ENCODE data around the gene DUSP22.

The DUSP22 gene

DNA sequence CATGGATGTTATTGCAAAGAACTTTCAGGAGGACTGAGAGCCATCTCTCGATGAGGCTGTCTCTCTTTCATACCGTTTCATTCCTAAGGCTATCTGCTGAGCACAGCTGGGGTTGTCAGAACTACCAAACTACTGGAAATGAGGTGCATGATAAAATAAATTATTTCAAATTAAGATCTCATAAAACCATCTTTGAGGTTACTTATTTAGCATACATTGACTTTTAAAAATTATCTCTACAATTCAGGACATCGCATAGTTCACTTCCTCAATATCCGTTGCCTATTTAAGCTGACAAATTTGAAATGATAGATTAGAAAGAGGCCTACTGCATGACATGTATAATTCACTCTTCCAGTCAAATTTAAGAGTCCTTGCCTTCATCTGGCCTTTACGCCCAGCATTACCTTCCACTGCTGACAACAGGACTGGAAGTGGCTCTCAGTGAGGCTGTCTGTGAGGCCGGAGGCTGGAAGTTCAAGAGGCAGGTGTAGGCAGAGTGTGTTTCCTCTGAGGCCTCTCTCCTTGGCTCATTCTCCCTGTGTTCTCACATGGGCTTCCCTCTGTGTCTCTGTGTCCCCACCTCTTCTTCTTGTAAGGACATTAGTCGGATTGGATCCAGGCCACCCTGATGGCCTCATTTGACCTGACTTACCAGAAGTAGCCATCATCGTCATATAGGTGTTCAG lies 12.8 kb upstream of the DUSP22 start:
- Histone ChIP-seq H3K4me2 (ENCODE audit: low read length) (no peak overlapping the region), H3K36me3 (ENCODE audit: control insufficient read depth in 1 of 2, insufficient read depth in 2 of 2, low read length in 2 of 2) (no peaks in the 10 kb centered on the region), H3K27me3 (ENCODE audit: insufficient read depth, low read length) (no peaks in the 10 kb centered on the region), H4K8ac (ENCODE audit: low read depth, low read length) (no peak overlapping the region), H3K23ac (ENCODE audit: low read length) (no peak overlapping the region), H2AK5ac (ENCODE audit: low read length) (no peak overlapping the region), H3K9me3 (ENCODE audit: insufficient read depth, low read depth, low read length) (peaks cover 26% of the 10 kb centered on the region), H2BK120ac (ENCODE audit: insufficient read depth, low read length, poor library complexity) (no peak overlapping the region), H3K79me1 (ENCODE audit: low read length) (no peaks in the 10 kb centered on the region), H3K79me2 (ENCODE audit: control insufficient read depth, insufficient read depth, low read length, poor library complexity) (no peaks in the 10 kb centered on the region), H3K14ac (ENCODE audit: low read length) (no peak overlapping the region), H2AFZ (ENCODE audit: insufficient read depth, low read length, poor library complexity) (no peak overlapping the region), H3K4ac (ENCODE audit: low read depth, low read length) (no peak overlapping the region), H4K12ac (ENCODE audit: low read depth, low read length) (no peak overlapping the region), H3K27ac (ENCODE audit: low read depth, low read length) (no peak overlapping the region), H2BK12ac (ENCODE audit: low read length) (no peak overlapping the region), H3K18ac (ENCODE audit: low read length) (no peak overlapping the region), H4K91ac (ENCODE audit: low read depth, low read length) (no peak overlapping the region), H3K9ac (ENCODE audit: low read length) (no peak overlapping the region), H3K4me1 (ENCODE audit: control insufficient read depth in 1 of 2, insufficient read depth in 2 of 2, low read length in 2 of 2) (no peaks in the 10 kb centered on the region), H2BK5ac (ENCODE audit: low read depth, low read length, poor library complexity) (no peak overlapping the region), H3K4me3 (ENCODE audit: low read depth, low read length) (no peak overlapping the region)
- DNase-seq, result no peak
- no CpG with 5 or more reads among the region's 8 CpGs for WGBS (ENCODE audit: extremely low coverage, insufficient coverage, insufficient read length)

DNA sequence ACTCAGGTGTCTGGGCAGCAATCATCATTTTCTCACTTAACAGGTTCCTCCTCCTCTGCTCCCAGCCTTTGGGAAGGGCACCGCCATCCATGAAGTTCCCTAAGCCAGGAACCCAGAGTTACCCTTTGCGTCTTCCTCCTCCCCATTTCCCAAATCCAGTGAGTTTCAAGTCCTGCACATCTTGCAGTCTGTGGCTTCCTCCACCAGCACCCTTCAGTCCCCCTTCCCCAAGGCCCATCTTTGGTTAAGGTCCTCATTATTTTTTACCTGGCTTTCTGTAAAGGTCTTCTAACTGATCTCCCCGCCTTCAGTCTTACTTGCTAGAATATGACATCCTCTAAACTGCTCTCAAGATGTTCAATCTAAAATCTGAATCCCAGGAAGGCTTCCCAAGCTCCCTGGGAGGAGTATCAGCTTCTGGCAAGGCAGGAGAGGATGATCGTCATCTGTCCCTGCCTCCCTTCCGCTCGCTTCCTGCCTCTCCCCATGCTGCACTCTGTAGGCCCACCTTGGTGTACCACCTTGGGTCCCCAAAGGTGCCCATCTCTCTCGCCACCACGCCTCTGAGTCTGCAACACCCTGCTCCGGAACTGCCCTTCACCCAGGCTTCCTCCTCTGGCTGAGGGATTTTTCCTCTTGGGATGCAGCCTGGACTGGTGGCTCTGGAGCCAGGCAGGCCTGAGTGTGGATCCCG lies 11.4 kb upstream of the DUSP22 start:
- no peak overlapping the region for H4K8ac ChIP-seq (ENCODE audit: low read depth, low read length)
- peaks cover 26% of the 10 kb centered on the region for H3K9me3 ChIP-seq (ENCODE audit: insufficient read depth, low read depth, low read length)
- no peak overlapping the region for H4K91ac ChIP-seq (ENCODE audit: low read depth, low read length)
- H3K4me2 ChIP-seq (ENCODE audit: low read length), result no peak overlapping the region
- no peak overlapping the region for H3K4me3 ChIP-seq (ENCODE audit: low read depth, low read length)
- no peak overlapping the region for H3K18ac ChIP-seq (ENCODE audit: low read length)
- no peaks in the 10 kb centered on the region for H3K4me1 ChIP-seq (ENCODE audit: control insufficient read depth in 1 of 2, insufficient read depth in 2 of 2, low read length in 2 of 2)
- DNase-seq, result no peak
- H2AK5ac ChIP-seq (ENCODE audit: low read length), result no peak overlapping the region
- no peak overlapping the region for H2BK12ac ChIP-seq (ENCODE audit: low read length)
- H4K12ac ChIP-seq (ENCODE audit: low read depth, low read length), result no peak overlapping the region
- no peaks in the 10 kb centered on the region for H3K79me1 ChIP-seq (ENCODE audit: low read length)
- WGBS (ENCODE audit: extremely low coverage, insufficient coverage, insufficient read length), result no CpG with 5 or more reads among the region's 10 CpGs
- H3K9ac ChIP-seq (ENCODE audit: low read length), result no peak overlapping the region
- H2BK120ac ChIP-seq (ENCODE audit: insufficient read depth, low read length, poor library complexity), result no peak overlapping the region
- no peak overlapping the region for H3K27ac ChIP-seq (ENCODE audit: low read depth, low read length)
- no peak overlapping the region for H3K14ac ChIP-seq (ENCODE audit: low read length)
- H2AFZ ChIP-seq (ENCODE audit: insufficient read depth, low read length, poor library complexity), result no peak overlapping the region
- H3K36me3 ChIP-seq (ENCODE audit: control insufficient read depth in 1 of 2, insufficient read depth in 2 of 2, low read length in 2 of 2), result no peaks in the 10 kb centered on the region
- no peak overlapping the region for H3K23ac ChIP-seq (ENCODE audit: low read length)
- no peaks in the 10 kb centered on the region for H3K79me2 ChIP-seq (ENCODE audit: control insufficient read depth, insufficient read depth, low read length, poor library complexity)
- no peak overlapping the region for H2BK5ac ChIP-seq (ENCODE audit: low read depth, low read length, poor library complexity)
- H3K27me3 ChIP-seq (ENCODE audit: insufficient read depth, low read length), result no peaks in the 10 kb centered on the region
- no peak overlapping the region for H3K4ac ChIP-seq (ENCODE audit: low read depth, low read length)

DNA sequence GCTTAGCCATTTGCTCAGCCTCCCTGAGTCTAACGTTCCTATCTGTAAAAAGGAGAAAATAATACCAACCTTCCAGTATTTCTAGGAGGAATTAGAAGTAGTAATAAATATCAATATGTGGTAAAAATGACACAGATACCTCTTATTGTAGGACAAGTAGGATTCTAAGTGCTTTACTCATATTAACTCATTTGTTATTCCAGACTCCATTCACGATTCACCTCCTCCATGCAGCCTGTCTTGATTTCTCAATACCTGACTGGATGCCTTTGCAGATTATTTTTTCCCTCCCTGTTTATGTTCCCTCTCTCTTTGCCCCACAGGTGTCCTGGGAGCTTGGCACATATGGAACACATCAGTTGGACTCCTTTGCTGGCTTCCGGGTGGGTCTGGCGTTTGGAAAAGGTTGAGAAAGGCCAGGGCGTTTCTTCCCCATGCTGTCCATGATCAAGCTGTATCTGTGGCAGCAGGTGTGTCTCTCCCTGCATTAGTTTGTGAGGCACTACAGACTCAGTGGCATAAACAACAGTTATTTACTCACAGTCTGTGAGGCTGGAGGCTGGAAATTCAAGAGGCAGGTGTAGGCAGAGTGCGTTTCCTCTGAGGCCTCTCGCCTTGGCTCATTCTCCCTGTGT lies 10.7 kb upstream of the DUSP22 start:
- no peak overlapping the region for H3K4me3 ChIP-seq (ENCODE audit: low read depth, low read length)
- H3K4me1 ChIP-seq (ENCODE audit: control insufficient read depth in 1 of 2, insufficient read depth in 2 of 2, low read length in 2 of 2), result no peaks in the 10 kb centered on the region
- no peak overlapping the region for H4K8ac ChIP-seq (ENCODE audit: low read depth, low read length)
- no peak overlapping the region for H3K27ac ChIP-seq (ENCODE audit: low read depth, low read length)
- no peak overlapping the region for H3K23ac ChIP-seq (ENCODE audit: low read length)
- H3K18ac ChIP-seq (ENCODE audit: low read length), result no peak overlapping the region
- no peak overlapping the region for H2BK12ac ChIP-seq (ENCODE audit: low read length)
- no peak overlapping the region for H3K4me2 ChIP-seq (ENCODE audit: low read length)
- H3K14ac ChIP-seq (ENCODE audit: low read length), result no peak overlapping the region
- H4K91ac ChIP-seq (ENCODE audit: low read depth, low read length), result no peak overlapping the region
- H3K79me1 ChIP-seq (ENCODE audit: low read length), result no peaks in the 10 kb centered on the region
- no peaks in the 10 kb centered on the region for H3K79me2 ChIP-seq (ENCODE audit: control insufficient read depth, insufficient read depth, low read length, poor library complexity)
- no CpG with 5 or more reads among the region's 7 CpGs for WGBS (ENCODE audit: extremely low coverage, insufficient coverage, insufficient read length)
- DNase-seq, result no peak
- peaks cover 26% of the 10 kb centered on the region for H3K9me3 ChIP-seq (ENCODE audit: insufficient read depth, low read depth, low read length)
- no peaks in the 10 kb centered on the region for H3K27me3 ChIP-seq (ENCODE audit: insufficient read depth, low read length)
- H2BK120ac ChIP-seq (ENCODE audit: insufficient read depth, low read length, poor library complexity), result no peak overlapping the region
- no peak overlapping the region for H3K9ac ChIP-seq (ENCODE audit: low read length)
- H2AK5ac ChIP-seq (ENCODE audit: low read length), result no peak overlapping the region
- no peak overlapping the region for H4K12ac ChIP-seq (ENCODE audit: low read depth, low read length)
- no peak overlapping the region for H2BK5ac ChIP-seq (ENCODE audit: low read depth, low read length, poor library complexity)
- no peaks in the 10 kb centered on the region for H3K36me3 ChIP-seq (ENCODE audit: control insufficient read depth in 1 of 2, insufficient read depth in 2 of 2, low read length in 2 of 2)
- no peak overlapping the region for H2AFZ ChIP-seq (ENCODE audit: insufficient read depth, low read length, poor library complexity)
- no peak overlapping the region for H3K4ac ChIP-seq (ENCODE audit: low read depth, low read length)

DNA sequence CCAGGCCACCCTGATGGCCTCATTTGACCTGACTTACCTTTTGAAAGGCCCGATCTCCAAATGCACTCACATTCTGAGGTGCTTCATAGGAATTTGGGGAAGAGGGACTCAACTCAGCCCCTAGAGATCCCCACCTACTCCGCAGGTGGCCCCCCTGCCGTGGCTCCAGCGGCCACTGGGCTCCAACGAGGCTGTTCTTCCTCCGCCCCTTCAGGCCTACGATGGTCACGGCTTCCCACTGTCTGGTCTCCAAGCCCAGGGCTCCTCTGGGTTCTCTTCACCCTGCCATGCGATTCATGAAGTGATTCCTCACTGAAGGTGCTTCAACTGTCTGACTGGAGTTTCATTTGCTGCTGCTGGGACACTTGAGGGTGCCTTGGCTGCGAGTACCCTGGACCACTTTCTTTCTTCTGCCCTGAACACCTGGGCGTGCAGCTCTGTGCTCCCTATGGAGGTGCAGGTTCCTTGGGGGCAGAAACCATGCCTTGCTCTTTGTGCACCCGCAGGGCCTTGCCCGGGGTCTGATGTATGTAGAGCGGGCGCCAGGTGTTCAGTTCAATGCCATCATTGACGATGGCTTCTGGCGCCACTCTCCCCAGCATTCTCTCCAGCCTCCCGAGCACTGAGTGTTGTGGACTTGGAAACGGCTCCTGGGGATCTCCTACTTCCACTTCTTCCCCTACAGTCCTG lies 10.0 kb upstream of the DUSP22 start:
- Histone ChIP-seq H3K27me3 (ENCODE audit: insufficient read depth, low read length) (no peaks in the 10 kb centered on the region), H3K4me2 (ENCODE audit: low read length) (no peak overlapping the region), H2AK5ac (ENCODE audit: low read length) (no peak overlapping the region), H4K91ac (ENCODE audit: low read depth, low read length) (no peak overlapping the region), H2AFZ (ENCODE audit: insufficient read depth, low read length, poor library complexity) (no peak overlapping the region), H3K18ac (ENCODE audit: low read length) (no peak overlapping the region), H3K4ac (ENCODE audit: low read depth, low read length) (no peak overlapping the region), H3K27ac (ENCODE audit: low read depth, low read length) (no peak overlapping the region), H2BK5ac (ENCODE audit: low read depth, low read length, poor library complexity) (no peak overlapping the region), H2BK120ac (ENCODE audit: insufficient read depth, low read length, poor library complexity) (no peak overlapping the region), H3K79me2 (ENCODE audit: control insufficient read depth, insufficient read depth, low read length, poor library complexity) (no peaks in the 10 kb centered on the region), H4K12ac (ENCODE audit: low read depth, low read length) (no peak overlapping the region), H3K36me3 (ENCODE audit: control insufficient read depth in 1 of 2, insufficient read depth in 2 of 2, low read length in 2 of 2) (no peaks in the 10 kb centered on the region), H3K14ac (ENCODE audit: low read length) (no peak overlapping the region), H3K4me1 (ENCODE audit: control insufficient read depth in 1 of 2, insufficient read depth in 2 of 2, low read length in 2 of 2) (no peaks in the 10 kb centered on the region), H3K9me3 (ENCODE audit: insufficient read depth, low read depth, low read length) (peaks cover 30% of the 10 kb centered on the region), H4K8ac (ENCODE audit: low read depth, low read length) (no peak overlapping the region), H3K23ac (ENCODE audit: low read length) (no peak overlapping the region), H3K4me3 (ENCODE audit: low read depth, low read length) (no peak overlapping the region), H3K79me1 (ENCODE audit: low read length) (no peaks in the 10 kb centered on the region), H3K9ac (ENCODE audit: low read length) (no peak overlapping the region), H2BK12ac (ENCODE audit: low read length) (no peak overlapping the region)
- DNase-seq, result no peak
- WGBS (ENCODE audit: extremely low coverage, insufficient coverage, insufficient read length), result no CpG with 5 or more reads among the region's 19 CpGs
